A673 (cell line): ENCODE data around the gene IFT27. TPM values are rescaled to one million over a fixed set of nuclear protein-coding genes. Genes with fewer than 3 reads are reported as not detected.

Experiments used
- BruUV-seq: library from RNA; stranded (reverse); fragments of 400-500 nt; replicated peaks from 2 replicates; lab custom pipeline; 2021; lab: Mats Ljungman, UMichigan
- CTCF ChIA-PET: fragments of 300-600 bp; sonication (Branson Sonifier 250); formaldehyde crosslinking; loops from one replicate; lab custom pipeline; 2022; ENCODE audit warnings: antibody characterized with exemption; lab: Charles Lee
- POLR2A ChIA-PET: fragments of 300-600 bp; sonication (Branson Sonifier 250); formaldehyde crosslinking; loops from one replicate; lab custom pipeline; 2022; ENCODE audit warnings: antibody characterized with exemption; ENCODE audit not compliant: low non-redundant PET; lab: Charles Lee
- DNase-seq: peaks from one replicate; pipeline ENCODE4 v3.0.0-alpha.2; 2015; ENCODE audit warnings: low spot score
- H3K27ac ChIP-seq: fragments of 200-600 bp; sonication (generic); 2 replicates; pipeline ENCODE4 v1.5.1; 2016; ENCODE audit warnings: mixed run types, low read depth, mild to moderate bottlenecking, mixed read lengths, antibody characterized with exemption, low read length; ENCODE audit not compliant: poor library complexity, severe bottlenecking
- H3K27me3 ChIP-seq: fragments of 200-600 bp; sonication (generic); replicated peaks from 2 replicates; pipeline ENCODE4 v1.6.1; 2017; ENCODE audit warnings: mixed run types, low read depth, mild to moderate bottlenecking, mixed read lengths, antibody characterized with exemption, low read length; ENCODE audit not compliant: insufficient read depth, poor library complexity
- H3K36me3 ChIP-seq: fragments of 200-600 bp; sonication (generic); 2 replicates; pipeline ENCODE4 v1.6.1; 2016; ENCODE audit warnings: mixed run types, mild to moderate bottlenecking, mixed read lengths, antibody characterized with exemption, low read length; ENCODE audit not compliant: insufficient read depth, poor library complexity, severe bottlenecking
- H3K4me1 ChIP-seq: fragments of 200-600 bp; sonication (generic); 2 replicates; pipeline ENCODE4 v1.6.1; 2017; ENCODE audit warnings: mixed run types, mild to moderate bottlenecking, mixed read lengths, antibody characterized with exemption, low read length; ENCODE audit not compliant: insufficient read depth, poor library complexity, severe bottlenecking
- H3K4me3 ChIP-seq: fragments of 200-600 bp; sonication (generic); 2 replicates; pipeline ENCODE4 v1.5.1; 2016; ENCODE audit warnings: low read depth, mixed run types, mild to moderate bottlenecking, mixed read lengths, low read length; ENCODE audit not compliant: poor library complexity, severe bottlenecking
- H3K9me3 ChIP-seq: fragments of 200-600 bp; sonication (generic); 2 replicates; pipeline ENCODE4 v1.6.1; 2016; ENCODE audit warnings: mixed run types, low read depth, mild to moderate bottlenecking, mixed read lengths, antibody characterized with exemption, low read length; ENCODE audit not compliant: poor library complexity, severe bottlenecking
- EZH2 ChIP-seq: fragments of 200-600 bp; sonication (generic); IDR thresholded peaks from 2 replicates; pipeline ENCODE4 v1.6.1; 2017; ENCODE audit warnings: borderline replicate concordance, low read depth, mild to moderate bottlenecking, mixed read lengths, antibody characterized with exemption, low read length; ENCODE audit not compliant: poor library complexity, severe bottlenecking
- intact Hi-C: fragments of 100-400 bp; cut with micrococcal nuclease; formaldehyde crosslinking; loops from one replicate; pipeline ENCODE4 v1.10.0; 2022; ENCODE audit not compliant: unreplicated experiment
- total RNA-seq: library from RNA; stranded (reverse); gene quantifications from 2 replicates; pipeline ENCODE4 v1.2.3, GENCODE V29; 2021
- TF ChIP-seq, protein P1 (sequence below): fragments of 300-800, 200-600 bp; sonication (generic); conservative IDR thresholded peaks from 2 replicates; pipeline ENCODE4 v1.5.1; 2017; ENCODE audit warnings: low read depth, mild to moderate bottlenecking, antibody characterized with exemption, low read length, moderate library complexity, mixed read lengths

The IFT27 gene
- total RNA-seq, 1 experiment from 2014 or later, result 24.9 TPM

DNA sequence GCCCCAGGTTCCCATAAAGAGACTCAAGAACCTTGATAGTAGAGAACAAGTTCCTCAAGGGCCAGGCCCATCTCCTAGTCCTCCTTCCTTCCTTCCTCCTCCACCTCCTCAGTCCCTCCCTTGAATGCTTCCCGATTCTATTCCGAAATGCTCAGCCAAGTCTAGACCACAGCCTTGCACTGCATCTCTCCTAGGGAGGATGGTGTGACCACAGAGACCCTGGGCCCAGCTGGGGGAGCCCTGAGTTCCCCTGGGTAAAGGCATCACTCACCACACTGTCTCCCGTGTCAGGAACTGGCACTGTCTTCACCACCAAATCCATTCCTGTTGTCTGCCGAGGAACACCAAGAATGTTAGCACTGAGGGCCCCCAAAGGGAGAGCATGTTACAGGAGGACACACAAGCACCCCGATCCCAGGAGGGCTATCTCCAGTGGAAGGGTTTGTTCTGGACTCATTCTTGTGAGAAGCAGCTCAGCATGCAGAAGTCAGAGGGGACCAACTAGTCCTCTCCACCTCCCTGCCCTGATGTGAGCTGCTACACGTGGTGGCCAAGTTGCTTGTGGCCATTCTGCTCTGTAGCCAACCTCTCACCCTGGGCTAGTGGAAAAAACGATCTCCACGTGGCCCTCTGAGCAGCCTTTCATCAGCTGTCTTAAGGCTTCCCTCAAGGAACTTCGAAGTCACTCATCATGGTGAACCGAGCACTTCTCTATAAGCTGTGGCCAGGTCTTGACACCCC lies 8.7 kb downstream of the IFT27 start:
- no peak overlapping the region for H3K27ac ChIP-seq
- no peaks in the 10 kb centered on the region for H3K9me3 ChIP-seq
- no peaks in the 10 kb centered on the region for H3K27me3 ChIP-seq
- DNase-seq, result no peak
- no peaks in the 10 kb centered on the region for H3K4me1 ChIP-seq
- TF ChIP-seq EZH2, result no peak
- TF ChIP-seq, protein P1, sequence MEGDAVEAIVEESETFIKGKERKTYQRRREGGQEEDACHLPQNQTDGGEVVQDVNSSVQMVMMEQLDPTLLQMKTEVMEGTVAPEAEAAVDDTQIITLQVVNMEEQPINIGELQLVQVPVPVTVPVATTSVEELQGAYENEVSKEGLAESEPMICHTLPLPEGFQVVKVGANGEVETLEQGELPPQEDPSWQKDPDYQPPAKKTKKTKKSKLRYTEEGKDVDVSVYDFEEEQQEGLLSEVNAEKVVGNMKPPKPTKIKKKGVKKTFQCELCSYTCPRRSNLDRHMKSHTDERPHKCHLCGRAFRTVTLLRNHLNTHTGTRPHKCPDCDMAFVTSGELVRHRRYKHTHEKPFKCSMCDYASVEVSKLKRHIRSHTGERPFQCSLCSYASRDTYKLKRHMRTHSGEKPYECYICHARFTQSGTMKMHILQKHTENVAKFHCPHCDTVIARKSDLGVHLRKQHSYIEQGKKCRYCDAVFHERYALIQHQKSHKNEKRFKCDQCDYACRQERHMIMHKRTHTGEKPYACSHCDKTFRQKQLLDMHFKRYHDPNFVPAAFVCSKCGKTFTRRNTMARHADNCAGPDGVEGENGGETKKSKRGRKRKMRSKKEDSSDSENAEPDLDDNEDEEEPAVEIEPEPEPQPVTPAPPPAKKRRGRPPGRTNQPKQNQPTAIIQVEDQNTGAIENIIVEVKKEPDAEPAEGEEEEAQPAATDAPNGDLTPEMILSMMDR, result no peak
- no TSS peak for BruUV-seq
- H3K4me3 ChIP-seq, result no peak overlapping the region
- ChIA-PET POLR2A (no interaction called here), CTCF (no interaction called here)
- H3K36me3 ChIP-seq, result no peaks in the 10 kb centered on the region
- intact Hi-C loops, result no loop called here

GRCh38 chr22:36765943-36766450 lies 9.9 kb downstream of the IFT27 start:
- BruUV-seq, result no TSS peak
- intact Hi-C loops, result no loop called here
- Histone ChIP-seq H3K27ac (no peak overlapping the region), H3K36me3 (no peaks in the 10 kb centered on the region), H3K4me3 (no peak overlapping the region), H3K9me3 (no peaks in the 10 kb centered on the region), H3K27me3 (no peaks in the 10 kb centered on the region), H3K4me1 (no peaks in the 10 kb centered on the region)
- DNase-seq, result no peak
- ChIA-PET CTCF (no interaction called here), POLR2A (no interaction called here)
- TF ChIP-seq EZH2, result no peak
- TF ChIP-seq, protein P1, result no peak

DNA sequence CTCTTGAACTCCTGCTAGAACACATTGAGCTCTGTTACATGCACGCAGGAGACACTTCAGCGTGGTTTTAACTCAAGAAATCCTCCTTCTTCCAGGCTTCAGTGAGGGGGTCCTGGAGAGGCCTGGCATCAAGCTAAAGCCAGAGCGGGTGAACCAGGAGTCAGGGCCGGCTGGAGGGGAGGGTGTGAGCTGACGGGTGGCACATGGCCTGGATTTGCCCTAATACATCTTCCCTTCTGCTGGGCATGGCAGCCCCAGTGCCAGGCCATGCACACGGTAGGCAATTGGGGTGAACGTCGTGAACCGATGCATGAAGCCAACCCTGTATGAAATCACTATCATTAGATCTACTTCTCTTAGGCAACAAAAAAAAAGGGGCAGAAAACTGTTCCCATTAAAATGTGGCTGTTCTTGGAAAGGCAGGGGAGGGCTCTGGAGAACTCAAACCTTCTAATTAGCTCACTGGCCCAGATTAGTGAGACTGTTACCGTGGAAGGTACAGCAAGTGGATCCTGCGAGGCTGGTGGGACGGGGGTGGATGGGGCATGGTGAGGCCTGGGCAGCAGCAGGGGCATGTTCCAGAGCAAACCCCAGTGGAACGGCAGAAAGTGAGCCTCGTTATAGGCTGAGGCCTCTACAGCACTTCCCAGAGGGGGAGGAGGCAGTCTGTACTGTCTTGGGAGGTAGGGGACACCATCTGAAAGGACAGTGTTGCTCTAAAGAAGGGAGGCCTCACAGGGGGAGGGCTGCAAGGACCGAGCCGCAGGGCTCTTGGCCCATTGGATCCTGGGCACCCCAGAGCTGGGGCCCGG lies 10.6 kb downstream of the IFT27 start:
- BruUV-seq, result no TSS peak
- Histone ChIP-seq H3K9me3 (no peaks in the 10 kb centered on the region), H3K36me3 (no peaks in the 10 kb centered on the region), H3K4me3 (no peak overlapping the region), H3K4me1 (no peaks in the 10 kb centered on the region), H3K27me3 (no peaks in the 10 kb centered on the region), H3K27ac (no peak overlapping the region)
- TF ChIP-seq, protein P1, result no peak
- TF ChIP-seq EZH2, result no peak
- ChIA-PET POLR2A (no interaction called here), CTCF (no interaction called here)
- DNase-seq, result no peak
- intact Hi-C loops, result no loop called here
